ENCODE results near the gene SH3TC1. TPM values are rescaled to one million over a fixed set of nuclear protein-coding genes. Genes with fewer than 3 reads are reported as not detected.

SH3TC1 gene
- total RNA-seq, 4 donors from 2014 or later, result 15.0 to 78.6 (median 41.4) TPM

DNA sequence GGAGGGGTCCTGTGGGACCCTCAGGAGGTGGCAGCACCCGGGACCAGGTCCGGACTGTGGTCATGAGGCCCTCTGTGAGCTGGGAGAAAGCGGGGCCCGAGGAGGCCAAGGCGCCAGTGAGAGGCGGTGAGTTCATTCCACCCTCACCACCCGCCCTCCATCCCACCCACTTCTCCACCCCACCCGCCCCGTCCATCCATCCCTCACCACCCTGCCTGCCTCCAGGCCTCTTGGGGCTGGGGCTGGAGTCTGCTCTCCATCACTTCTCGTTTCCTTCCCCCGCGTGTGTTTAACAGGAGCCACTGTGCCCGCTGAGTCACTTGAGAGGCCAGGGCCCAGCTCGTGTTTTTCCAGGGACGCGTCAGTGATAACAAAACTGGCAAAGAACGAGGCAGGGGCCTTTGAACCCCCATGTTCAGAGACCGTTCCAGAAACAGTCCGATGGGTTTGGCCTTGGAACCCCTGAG is 6.2 kb downstream of the SH3TC1 start:
- Histone ChIP-seq H3K36me3 (no peaks in the 10 kb centered on the region), H3K4me1 (peaks cover 0 to 11% (median 8%) of the 10 kb centered on the region in 4 donors), H3K27me3 (no peaks in the 10 kb centered on the region), H3K9me3 (no peaks in the 10 kb centered on the region), H3K27ac (no peak overlapping the region), H3K4me3 (no peak overlapping the region)
- TF ChIP-seq POLR2A (IDR thresholded peaks at IDR 0.05), result no peak
- TF ChIP-seq POLR2AphosphoS5 (IDR thresholded peaks at IDR 0.05), result no peak
- no peak for TF ChIP-seq EP300 (IDR thresholded peaks at IDR 0.05; ENCODE audit: low read depth)
- TF ChIP-seq, protein P1, sequence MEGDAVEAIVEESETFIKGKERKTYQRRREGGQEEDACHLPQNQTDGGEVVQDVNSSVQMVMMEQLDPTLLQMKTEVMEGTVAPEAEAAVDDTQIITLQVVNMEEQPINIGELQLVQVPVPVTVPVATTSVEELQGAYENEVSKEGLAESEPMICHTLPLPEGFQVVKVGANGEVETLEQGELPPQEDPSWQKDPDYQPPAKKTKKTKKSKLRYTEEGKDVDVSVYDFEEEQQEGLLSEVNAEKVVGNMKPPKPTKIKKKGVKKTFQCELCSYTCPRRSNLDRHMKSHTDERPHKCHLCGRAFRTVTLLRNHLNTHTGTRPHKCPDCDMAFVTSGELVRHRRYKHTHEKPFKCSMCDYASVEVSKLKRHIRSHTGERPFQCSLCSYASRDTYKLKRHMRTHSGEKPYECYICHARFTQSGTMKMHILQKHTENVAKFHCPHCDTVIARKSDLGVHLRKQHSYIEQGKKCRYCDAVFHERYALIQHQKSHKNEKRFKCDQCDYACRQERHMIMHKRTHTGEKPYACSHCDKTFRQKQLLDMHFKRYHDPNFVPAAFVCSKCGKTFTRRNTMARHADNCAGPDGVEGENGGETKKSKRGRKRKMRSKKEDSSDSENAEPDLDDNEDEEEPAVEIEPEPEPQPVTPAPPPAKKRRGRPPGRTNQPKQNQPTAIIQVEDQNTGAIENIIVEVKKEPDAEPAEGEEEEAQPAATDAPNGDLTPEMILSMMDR (IDR thresholded peaks at IDR 0.05), result no peak
- DNase-seq, result no peak
- intact Hi-C loops (cut with DNase I; ENCODE audit: low total_unique reads) (no loop called here), in situ Hi-C loops (cut with MboI; ENCODE audit: low pct_ligation_motif_present in 1 of 4, low pct_unique_long_range_greater_than_20kb in 1 of 4, low sequenced_read_pairs in 3 of 4) (no loop called here)
- 85% methylated on average over 18 of the region's 19 CpGs; no CpG with 5 or more reads in 1 of the 2 donors for WGBS, 2 donors (ENCODE audit: low coverage in 1 of 2)

- Histone ChIP-seq H3K9me3 (no peaks in the 10 kb centered on the region), H3K4me1 (peaks cover 0 to 7% (median 6%) of the 10 kb centered on the region in 4 donors), H3K36me3 (no peaks in the 10 kb centered on the region), H3K27me3 (no peaks in the 10 kb centered on the region), H3K27ac (no peak overlapping the region), H3K4me3 (no peak overlapping the region)
- DNase-seq, result no peak
- in situ Hi-C loops (cut with MboI; ENCODE audit: low pct_ligation_motif_present in 1 of 4, low pct_unique_long_range_greater_than_20kb in 1 of 4, low sequenced_read_pairs in 3 of 4) (no loop called here), intact Hi-C loops (cut with DNase I; ENCODE audit: low total_unique reads) (no loop called here)
- WGBS, 2 donors (ENCODE audit: low coverage in 1 of 2), result 71% methylated on average over 26 of the region's 26 CpGs; no CpG with 5 or more reads in 1 of the 2 donors
- no peak for TF ChIP-seq POLR2A (IDR thresholded peaks at IDR 0.05)
- TF ChIP-seq EP300 (IDR thresholded peaks at IDR 0.05; ENCODE audit: low read depth), result no peak
- no peak for TF ChIP-seq POLR2AphosphoS5 (IDR thresholded peaks at IDR 0.05)
- TF ChIP-seq, protein P1 (IDR thresholded peaks at IDR 0.05), result no peak
Observed at GRCh38 chr4:8205749-8206611, 6.9 kb downstream of the SH3TC1 start.

GRCh38 chr4:8207314-8207713 is 8.2 kb downstream of the SH3TC1 start:
- TF ChIP-seq POLR2A (IDR thresholded peaks at IDR 0.05), result no peak
- no peak for TF ChIP-seq POLR2AphosphoS5 (IDR thresholded peaks at IDR 0.05)
- 92 to 100% methylated on average over 1 to 6 of the region's 6 CpGs for WGBS, 2 donors (ENCODE audit: low coverage in 1 of 2)
- intact Hi-C loops (cut with DNase I; ENCODE audit: low total_unique reads) (no loop called here), in situ Hi-C loops (cut with MboI; ENCODE audit: low pct_ligation_motif_present in 1 of 4, low pct_unique_long_range_greater_than_20kb in 1 of 4, low sequenced_read_pairs in 3 of 4) (no loop called here)
- Histone ChIP-seq H3K36me3 (no peaks in the 10 kb centered on the region), H3K27me3 (no peaks in the 10 kb centered on the region), H3K4me1 (peaks cover 0 to 7% (median 6%) of the 10 kb centered on the region in 4 donors), H3K9me3 (no peaks in the 10 kb centered on the region), H3K4me3 (no peak overlapping the region), H3K27ac (no peak overlapping the region)
- no peak for DNase-seq

GRCh38 chr4:8208565-8208964 is 9.5 kb downstream of the SH3TC1 start:
- DNase-seq, result no peak
- intact Hi-C loops (cut with DNase I; ENCODE audit: low total_unique reads), result no loop called here
- TF ChIP-seq POLR2A (IDR thresholded peaks at IDR 0.05) (no peak), POLR2AphosphoS5 (IDR thresholded peaks at IDR 0.05) (no peak), EP300 (IDR thresholded peaks at IDR 0.05; ENCODE audit: low read depth) (no peak)
- TF ChIP-seq, protein P1 (IDR thresholded peaks at IDR 0.05), result no peak
- H3K9me3 ChIP-seq, result no peaks in the 10 kb centered on the region
- in situ Hi-C loops (cut with MboI; ENCODE audit: low pct_ligation_motif_present in 1 of 4, low pct_unique_long_range_greater_than_20kb in 1 of 4, low sequenced_read_pairs in 3 of 4), result no loop called here
- H3K27me3 ChIP-seq, result no peaks in the 10 kb centered on the region
- no peaks in the 10 kb centered on the region for H3K36me3 ChIP-seq
- no peak overlapping the region for H3K27ac ChIP-seq
- H3K4me1 ChIP-seq, result peaks cover 0 to 7% (median 6%) of the 10 kb centered on the region in 4 donors
- 98% methylated on average over 12 of the region's 12 CpGs; no CpG with 5 or more reads in 1 of the 2 donors for WGBS, 2 donors (ENCODE audit: low coverage in 1 of 2)
- H3K4me3 ChIP-seq, result no peak overlapping the region

All from transverse colon (tissue), 4 donors.